Measurements from ENCODE around the gene SWAP70.

The SWAP70 gene

GRCh38 chr11:9776203-9776602 is 112.3 kb downstream of the SWAP70 start:
- DNase-seq (ENCODE audit: low read depth): no peak

- DNase-seq (ENCODE audit: low read depth): no peak
These were observed 113.2 kb downstream of the SWAP70 start for GRCh38 chr11:9777066-9777465.

- no peak for DNase-seq (ENCODE audit: low read depth)
These were observed 113.6 kb downstream of the SWAP70 start for GRCh38 chr11:9777525-9777924.

- no peak for DNase-seq (ENCODE audit: low read depth)
These were observed 117.1 kb downstream of the SWAP70 start for GRCh38 chr11:9780929-9781328.

- DNase-seq (ENCODE audit: low read depth): no peak
These were observed 120.1 kb downstream of the SWAP70 start for GRCh38 chr11:9783986-9784385.

GRCh38 chr11:9784602-9785315 is 120.9 kb downstream of the SWAP70 start:
- DNase-seq (ENCODE audit: low read depth): no peak

GRCh38 chr11:9787260-9787659 is 123.4 kb downstream of the SWAP70 start:
- DNase-seq (ENCODE audit: low read depth): no peak

GRCh38 chr11:9787981-9788521 is 124.2 kb downstream of the SWAP70 start:
- no peak for DNase-seq (ENCODE audit: low read depth)

GRCh38 chr11:9789910-9790309 is 126.0 kb downstream of the SWAP70 start:
- DNase-seq (ENCODE audit: low read depth): no peak

GRCh38 chr11:9790703-9791102 is 126.8 kb downstream of the SWAP70 start:
- no peak for DNase-seq (ENCODE audit: low read depth)

GRCh38 chr11:9796266-9796665 is 132.4 kb downstream of the SWAP70 start:
- DNase-seq (ENCODE audit: low read depth): no peak

GRCh38 chr11:9796854-9797253 is 133.0 kb downstream of the SWAP70 start:
- DNase-seq (ENCODE audit: low read depth): no peak

- no peak for DNase-seq (ENCODE audit: low read depth)
These were observed 133.4 kb downstream of the SWAP70 start for GRCh38 chr11:9797300-9797699.

GRCh38 chr11:9799886-9800285 is 136.0 kb downstream of the SWAP70 start:
- DNase-seq (ENCODE audit: low read depth): no peak

- DNase-seq (ENCODE audit: low read depth): no peak
These were observed 138.5 kb downstream of the SWAP70 start for GRCh38 chr11:9802291-9802861.
